Endothelial cell of umbilical vein (primary cell): ENCODE data around the gene MSRB2. TPM values are rescaled to one million over a fixed set of nuclear protein-coding genes. Genes with fewer than 3 reads are reported as not detected.

Experiments used
- BruUV-seq: library from RNA; stranded (reverse); fragments of 400-500 nt; replicated peaks from 2 replicates; lab custom pipeline; 2021; lab: Mats Ljungman, UMichigan
- CTCF ChIA-PET: fragments of 300-600, 350-600 bp; sonication (Branson Sonifier 250); formaldehyde crosslinking; loops from one replicate; lab custom pipeline; 2021; ENCODE audit warnings: antibody characterized with exemption, inconsistent platforms; lab: Charles Lee
- POLR2A ChIA-PET: fragments of 300-600, 350-600 bp; sonication (Branson Sonifier 250); formaldehyde crosslinking; loops from one replicate; lab custom pipeline; 2021; ENCODE audit warnings: antibody characterized with exemption, inconsistent platforms; lab: Charles Lee
- DNase-seq: peaks from one replicate; pipeline ENCODE4 v3.0.0-alpha.2; 2011; ENCODE audit warnings: low read depth, low spot score
- FAIRE-seq: peaks from 2 replicates; lab custom pipeline; 2011; peaks lifted over from hg19 to GRCh38; lab: Jason Lieb, UNC
- H2AFZ ChIP-seq: 2 replicates; pipeline ENCODE4 v1.6.0; 2012; ENCODE audit warnings: low read depth, low read length, control low read depth, inconsistent platforms
- H3K27ac ChIP-seq: 2 replicates; pipeline ENCODE4 v1.5.1; 2011; ENCODE audit warnings: low read depth, mild to moderate bottlenecking, control low read depth, low read length, moderate library complexity; ENCODE audit not compliant: insufficient read depth
- H3K27me3 ChIP-seq, 2 experiments: 2 replicates each; pipeline versions ENCODE4 v1.6.0 to v1.6.1; 2011; ENCODE audit warnings: low read length in 2 of 2, mixed read lengths in 1 of 2; ENCODE audit not compliant: control insufficient read depth in 2 of 2, insufficient read depth in 2 of 2
- H3K36me3 ChIP-seq, 2 experiments: 2 replicates in 1 of 2; 3 replicates in 1 of 2; pipeline ENCODE4 v1.5.1; 2011; ENCODE audit warnings: low read length in 2 of 2, mild to moderate bottlenecking in 1 of 2, moderate library complexity in 1 of 2; ENCODE audit not compliant: control insufficient read depth in 2 of 2, insufficient read depth in 2 of 2; ENCODE audit errors: extremely low read depth in 1 of 2
- H3K4me1 ChIP-seq: 3 replicates; pipeline ENCODE4 v1.5.1; 2011; ENCODE audit warnings: mild to moderate bottlenecking, low read length; ENCODE audit not compliant: control insufficient read depth, insufficient read depth; ENCODE audit errors: extremely low read depth
- H3K4me2 ChIP-seq: 2 replicates; pipeline ENCODE4 v1.6.1; 2011; ENCODE audit warnings: low read length, control low read depth, mixed read lengths; ENCODE audit not compliant: insufficient read depth
- H3K4me3 ChIP-seq, 3 experiments: fragments of 200-600 bp in 1 of 3; sonication (generic), shearing (Covaris generic) in 1 of 3; replicated peaks in 1 of 3; 2 replicates each; pipeline ENCODE4 v1.5.1; 2011 to 2016; ENCODE audit warnings: control low read depth in 3 of 3, low read length in 3 of 3, mild to moderate bottlenecking in 2 of 3, inconsistent platforms in 1 of 3, low read depth in 1 of 3, moderate library complexity in 1 of 3; ENCODE audit not compliant: insufficient read depth in 1 of 3
- H3K79me2 ChIP-seq: 2 replicates; pipeline ENCODE4 v1.6.0; 2012; ENCODE audit warnings: low read length, inconsistent platforms; ENCODE audit not compliant: control insufficient read depth, insufficient read depth
- H3K9ac ChIP-seq: replicated peaks from 2 replicates; pipeline ENCODE3; 2011; ENCODE audit warnings: low read length, control low read depth; ENCODE audit not compliant: insufficient read depth; ENCODE audit errors: extremely low read depth
- H3K9me1 ChIP-seq: replicated peaks from 3 replicates; pipeline ENCODE4 v1.6.0; 2011; ENCODE audit warnings: mild to moderate bottlenecking, low read length; ENCODE audit not compliant: control insufficient read depth, insufficient read depth; ENCODE audit errors: extremely low read depth
- H3K9me3 ChIP-seq: replicated peaks from 2 replicates; pipeline ENCODE4 v1.5.1; 2012; ENCODE audit warnings: low read length, inconsistent platforms; ENCODE audit not compliant: control insufficient read depth, insufficient read depth
- H4K20me1 ChIP-seq: replicated peaks from 2 replicates; pipeline ENCODE3; 2011; ENCODE audit warnings: mild to moderate bottlenecking, low read length; ENCODE audit not compliant: control insufficient read depth, insufficient read depth; ENCODE audit errors: extremely low read depth
- CTCF ChIP-seq, 2 donors: IDR thresholded peaks; 1 replicate in 1 of 2; 2 replicates in 1 of 2; pipeline ENCODE4 v1.5.1; 2011; ENCODE audit warnings: low read length in 2 of 2, mild to moderate bottlenecking in 2 of 2, moderate library complexity in 2 of 2, control low read depth in 1 of 2, inconsistent platforms in 1 of 2, low read depth in 1 of 2; ENCODE audit not compliant: insufficient read depth in 1 of 2; ENCODE audit errors: extremely low read depth in 1 of 2
- EZH2 ChIP-seq: IDR thresholded peaks from 2 replicates; pipeline ENCODE4 v1.6.1; 2012; ENCODE audit warnings: borderline replicate concordance, low read depth, mild to moderate bottlenecking, moderate library complexity, low read length, inconsistent platforms; ENCODE audit not compliant: severe bottlenecking
- FOS ChIP-seq: IDR thresholded peaks from 2 replicates; pipeline ENCODE4 v1.6.1; 2011; ENCODE audit warnings: mild to moderate bottlenecking, low read length, moderate library complexity, borderline replicate concordance; ENCODE audit not compliant: insufficient read depth
- GATA2 ChIP-seq: IDR thresholded peaks from 2 replicates; pipeline ENCODE4 v1.7.0; 2011; ENCODE audit warnings: low read depth, mild to moderate bottlenecking, moderate library complexity, mixed read lengths, low read length; ENCODE audit not compliant: insufficient read length, insufficient read depth
- JUN ChIP-seq: IDR thresholded peaks from 2 replicates; pipeline ENCODE4 v1.6.1; 2011; ENCODE audit warnings: borderline replicate concordance, low read depth; ENCODE audit not compliant: insufficient read length, insufficient read depth
- MAX ChIP-seq: IDR thresholded peaks from 2 replicates; pipeline ENCODE4 v1.6.1; 2011; ENCODE audit not compliant: insufficient read depth, insufficient read length
- MYC ChIP-seq: IDR thresholded peaks from one replicate; pipeline ENCODE4 v1.6.1; 2011; ENCODE audit warnings: mild to moderate bottlenecking, low read depth, low read length
- POLR2A ChIP-seq: IDR thresholded peaks from 2 replicates; pipeline ENCODE4 v1.6.1; 2012; ENCODE audit warnings: low read depth, mild to moderate bottlenecking, control low read depth, low read length
- POLR2AphosphoS5 ChIP-seq: IDR thresholded peaks from 2 replicates; pipeline ENCODE4 v1.6.1; 2012; ENCODE audit warnings: low read depth, mild to moderate bottlenecking, control low read depth, low read length, moderate library complexity; ENCODE audit not compliant: insufficient read depth
- dilution Hi-C: fragments of 300-500 bp; cut with MboI; formaldehyde crosslinking; loops from one replicate; pipeline ENCODE4 v1.15.0; 2019; ENCODE audit warnings: low sequenced_read_pairs; ENCODE audit not compliant: extremely low pct_ligation_motif_present
- intact Hi-C: fragments of 100-400 bp; cut with micrococcal nuclease; formaldehyde crosslinking; loops from one replicate; pipeline ENCODE4 v1.10.0; 2022
- polyA plus RNA-seq, 4 experiments: library from polyadenylated mRNA; depleted of rRNA in 3 of 4; stranded (reverse) in 3 of 4; unstranded in 1 of 4; fragments of >200 nt; gene quantifications; 2 replicates each; pipeline versions ENCODE4 v1.2.1 to v1.2.3, GENCODE V29; 2011 to 2012; ENCODE audit warnings: missing spikeins in 1 of 4
- total RNA-seq: library from RNA; stranded (reverse); gene quantifications from 2 replicates; pipeline ENCODE4 v1.2.3, GENCODE V29; 2021

MSRB2 gene
- total and polyA plus RNA-seq, 2 donors (not counting 3 experiments of a cell fraction or from before 2014, with no cell fraction given): 16.2 to 20.6 TPM

- Histone ChIP-seq H3K9ac (peak overlapping the region; percentile 84), H3K9me1 (no peaks in the 10 kb centered on the region), H3K27ac (peak overlapping the region; percentile 25), H3K36me3 (no peaks in the 10 kb centered on the region), H3K27me3 (peaks cover 1 to 10% of the 10 kb centered on the region in 2 experiments), H3K9me3 (no peaks in the 10 kb centered on the region), H2AFZ (peak overlapping the region; percentile 29), H3K79me2 (no peaks in the 10 kb centered on the region), H4K20me1 (no peaks in the 10 kb centered on the region), H3K4me2 (peak overlapping the region; percentile 68), H3K4me3 (peak overlapping the region; percentile 52 to 91 (median 84)), H3K4me1 (peaks cover 21% of the 10 kb centered on the region)
- POLR2A ChIA-PET: no interaction called here
- CTCF ChIA-PET: no interaction called here
- no peak for FAIRE-seq
- BruUV-seq: no TSS peak
- DNase-seq: peak; percentile 59
- intact Hi-C loops: loop anchor here (2.0 to 10.0 kb wide), 4 partner anchors 343 to 1601 kb away; partner anchors contain the start of genes COMMD3 and OTUD1
- TF ChIP-seq POLR2A (peak; percentile 20), JUN (no peak)
- dilution Hi-C loops: no loop called here
Measured at GRCh38 chr10:23095966-23096801, 805 bp downstream of the MSRB2 start.

DNA sequence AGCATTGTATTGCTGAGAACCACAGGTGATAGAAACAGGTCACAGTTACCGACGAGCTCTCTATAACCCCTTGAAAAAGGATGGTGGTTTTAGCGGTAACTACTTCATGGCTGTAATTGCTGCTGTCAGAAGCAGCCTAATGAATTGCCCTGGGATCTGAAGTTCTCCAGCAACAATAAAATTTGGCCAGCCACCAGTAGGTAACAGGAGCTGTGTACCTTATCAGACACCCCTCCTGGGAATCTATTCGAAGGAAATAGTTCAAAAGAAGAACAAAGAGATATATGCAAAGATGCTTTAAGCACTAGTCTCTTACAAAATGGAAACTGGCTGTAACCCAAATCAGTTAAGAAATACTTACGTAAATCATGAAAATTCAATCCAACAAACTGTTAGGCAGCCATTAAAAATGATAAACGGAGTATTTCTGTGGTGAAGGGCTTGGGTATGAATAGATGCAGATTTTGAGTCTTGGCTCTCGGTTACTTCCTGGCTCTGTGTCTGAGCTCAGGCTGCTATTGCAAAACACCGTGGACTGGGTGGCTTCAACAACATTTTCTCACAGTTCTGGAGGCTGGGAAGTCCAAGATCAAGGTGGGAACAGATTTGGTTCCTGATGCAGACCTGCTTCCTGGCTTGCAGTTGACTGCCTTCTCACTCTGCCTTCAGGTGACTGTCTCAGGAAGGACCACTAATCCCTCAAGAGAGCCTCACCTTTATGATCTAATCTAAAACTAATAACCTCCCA lies 1.6 kb downstream of the MSRB2 start:
- Histone ChIP-seq H3K4me1 (peaks cover 21% of the 10 kb centered on the region), H3K9me1 (no peaks in the 10 kb centered on the region), H3K4me2 (peak overlapping the region; percentile 68), H4K20me1 (no peaks in the 10 kb centered on the region), H3K9ac (no peak overlapping the region), H2AFZ (no peak overlapping the region), H3K27ac (no peak overlapping the region), H3K79me2 (no peaks in the 10 kb centered on the region), H3K27me3 (peaks cover 0 to 8% of the 10 kb centered on the region in 2 experiments), H3K9me3 (no peaks in the 10 kb centered on the region), H3K4me3 (no peak overlapping the region), H3K36me3 (no peaks in the 10 kb centered on the region)
- dilution Hi-C loops: no loop called here
- TF ChIP-seq MYC (no peak), FOS (no peak), GATA2 (no peak), POLR2A (no peak), CTCF (IDR thresholded peaks at IDR 0.05; ENCODE audit: extremely low read depth in 1 of 2, insufficient read depth in 1 of 2, low read depth in 1 of 2, low read length in 2 of 2) (no peak), POLR2AphosphoS5 (no peak), JUN (no peak), MAX (no peak), EZH2 (no peak)
- peak; percentile 35 for DNase-seq
- ChIA-PET POLR2A (no interaction called here), CTCF (no interaction called here)
- intact Hi-C loops: loop anchor here (5.0 to 10.0 kb wide), 3 partner anchors 472 to 1602 kb away; partner anchors contain the start of gene COMMD3
- BruUV-seq: TSS peak; percentile 52
- FAIRE-seq: no peak
